Stimulated activated CD4-positive, alpha-beta T cell treated with anti-CD3 and anti-CD28 coated beads, TNF-alpha, amount 100 ng/mL, for 24 hours (primary cell): ENCODE measurements around the gene OSMR.

ENCODE experiments used
- DNase-seq, 3 experiments: peaks; one replicate each; pipeline ENCODE4 v3.0.0-alpha.2; 2020; ENCODE audit warnings: low read depth in 3 of 3

OSMR gene

GRCh38 chr5:38845526-38846378, at the start of gene OSMR:
TSS of gene OSMR (plus strand) at chr5:38846012. CDS start at chr5:38869045, 23,033 bp downstream.
- peak in 1 of 3 experiments; percentile 46 for DNase-seq

DNA sequence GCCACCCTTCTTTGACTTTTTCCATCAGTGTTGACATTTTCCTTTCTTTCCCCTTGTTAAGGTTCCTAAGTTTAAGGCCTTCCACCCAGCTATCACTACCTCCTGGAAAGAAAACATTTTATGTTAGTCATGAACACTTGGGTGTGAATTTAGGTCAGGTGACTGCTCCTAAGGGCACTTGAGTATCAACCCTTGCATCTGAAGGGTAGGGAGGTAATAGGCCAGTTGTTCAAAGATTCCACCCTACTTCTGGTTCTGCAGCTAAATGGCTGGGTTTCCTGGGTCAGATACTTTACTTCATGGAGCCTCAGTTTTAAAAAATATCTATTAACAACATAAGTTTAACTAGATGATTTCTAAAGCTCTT, 49.1 kb upstream of the OSMR start:
- DNase-seq: no peak

DNA sequence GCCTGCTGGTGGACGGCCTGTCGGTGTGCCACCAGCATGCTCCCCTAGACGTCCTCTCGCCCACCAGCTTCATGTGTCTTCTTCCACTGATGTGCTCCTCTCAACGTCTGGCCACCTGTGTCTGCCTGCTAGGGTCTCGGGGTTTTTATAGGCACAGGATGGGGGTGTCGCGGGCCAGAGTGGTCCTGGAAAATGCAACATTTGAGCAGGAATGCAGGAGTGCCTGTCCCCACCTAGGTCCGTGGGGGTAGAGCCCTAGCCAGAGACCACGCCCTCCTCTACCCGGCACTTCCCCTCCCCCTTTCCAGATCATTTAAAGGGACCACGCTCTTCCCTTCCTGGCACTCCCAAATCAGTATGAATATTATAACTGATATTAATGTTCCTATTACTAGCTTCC, 48.0 kb upstream of the OSMR start:
- no peak for DNase-seq

GRCh38 chr5:38799556-38800377, 46.0 kb upstream of the OSMR start:
- no peak for DNase-seq

DNA sequence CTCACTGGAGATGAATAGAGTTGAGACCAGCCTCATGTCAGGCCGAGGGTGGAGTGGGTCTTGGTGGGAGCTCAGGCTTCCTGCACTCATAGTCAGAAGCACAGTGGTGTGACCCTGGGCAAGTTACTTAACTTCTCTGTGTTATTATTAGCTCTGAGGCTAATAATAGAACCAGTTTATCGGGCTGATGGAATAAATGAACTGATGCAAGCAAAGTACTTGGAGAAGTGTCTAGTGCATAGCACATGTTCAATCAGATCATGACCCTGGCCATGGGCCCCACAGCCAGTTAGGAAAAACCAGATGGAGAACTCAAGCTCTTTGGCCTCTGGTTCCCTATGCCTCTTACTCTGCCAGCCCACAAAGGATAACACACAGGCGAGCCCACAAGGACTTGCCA, 45.3 kb upstream of the OSMR start:
- no peak for DNase-seq

DNA sequence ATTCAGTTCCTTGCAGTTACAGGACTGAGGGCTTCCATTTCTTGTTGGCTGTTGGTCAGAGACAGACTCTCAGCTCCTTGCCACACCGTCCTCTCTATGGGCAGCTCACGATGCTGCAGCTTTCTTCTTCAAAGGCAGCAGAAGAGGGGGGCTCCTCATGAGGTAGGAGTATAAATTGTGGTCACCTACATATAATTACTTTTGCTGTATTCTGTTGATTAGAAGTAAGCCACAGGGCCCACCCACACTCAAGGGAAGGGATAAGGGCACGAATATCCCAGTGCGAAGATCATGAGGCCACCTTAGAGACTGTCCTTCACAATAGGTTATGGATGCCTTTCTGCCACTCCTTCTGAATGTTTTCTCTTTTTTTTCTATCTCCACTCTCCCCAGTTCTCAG, 43.7 kb upstream of the OSMR start:
- no peak for DNase-seq

DNA sequence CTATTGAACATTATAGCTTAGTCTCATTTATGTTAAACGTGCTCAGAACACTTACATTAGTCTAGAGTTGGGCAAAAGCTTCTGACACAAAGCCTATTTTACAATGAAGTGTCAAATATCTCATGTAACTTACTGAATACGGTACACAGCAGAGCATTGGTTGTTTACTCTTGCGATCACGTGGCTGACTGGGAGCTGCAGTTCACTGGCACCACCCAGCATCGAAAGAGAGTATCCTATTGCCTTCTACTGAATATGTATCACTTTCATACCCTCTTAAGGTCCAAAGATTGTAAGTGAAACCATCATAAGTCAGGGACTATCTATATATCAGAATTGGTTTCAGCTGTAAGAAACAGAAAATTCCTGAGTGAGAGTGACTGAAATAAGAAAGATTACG, 42.6 kb upstream of the OSMR start:
- DNase-seq: no peak

- peak in 1 of 3 experiments; percentile 25 for DNase-seq
Observed at GRCh38 chr5:38806775-38807258, 39.0 kb upstream of the OSMR start.

- DNase-seq: no peak
Observed at GRCh38 chr5:38807570-38808483, 38.0 kb upstream of the OSMR start.

- DNase-seq: no peak
Observed at GRCh38 chr5:38808666-38809343, 37.0 kb upstream of the OSMR start.

- DNase-seq: peak; percentile 22 to 53 (median 29)
Observed at GRCh38 chr5:38809388-38810359, 36.1 kb upstream of the OSMR start.

DNA sequence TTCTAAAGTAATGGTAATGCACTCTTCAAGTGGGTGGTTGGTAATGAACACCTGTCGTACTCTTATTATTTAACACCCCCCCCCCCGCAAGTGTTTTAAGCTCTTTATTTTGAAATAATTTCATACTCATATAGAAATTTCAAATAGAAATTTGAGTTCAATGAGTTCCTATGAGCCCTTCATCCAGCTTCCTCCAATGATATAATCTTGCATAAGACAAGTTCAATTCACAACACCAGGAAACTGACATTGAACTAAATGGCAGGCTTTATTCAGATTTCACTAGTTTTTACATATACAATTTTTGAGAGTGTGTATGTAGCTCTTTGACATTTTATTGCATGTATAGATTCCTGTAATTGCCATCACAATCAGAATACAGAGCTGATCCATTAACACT, 30.9 kb upstream of the OSMR start:
- DNase-seq: no peak

DNA sequence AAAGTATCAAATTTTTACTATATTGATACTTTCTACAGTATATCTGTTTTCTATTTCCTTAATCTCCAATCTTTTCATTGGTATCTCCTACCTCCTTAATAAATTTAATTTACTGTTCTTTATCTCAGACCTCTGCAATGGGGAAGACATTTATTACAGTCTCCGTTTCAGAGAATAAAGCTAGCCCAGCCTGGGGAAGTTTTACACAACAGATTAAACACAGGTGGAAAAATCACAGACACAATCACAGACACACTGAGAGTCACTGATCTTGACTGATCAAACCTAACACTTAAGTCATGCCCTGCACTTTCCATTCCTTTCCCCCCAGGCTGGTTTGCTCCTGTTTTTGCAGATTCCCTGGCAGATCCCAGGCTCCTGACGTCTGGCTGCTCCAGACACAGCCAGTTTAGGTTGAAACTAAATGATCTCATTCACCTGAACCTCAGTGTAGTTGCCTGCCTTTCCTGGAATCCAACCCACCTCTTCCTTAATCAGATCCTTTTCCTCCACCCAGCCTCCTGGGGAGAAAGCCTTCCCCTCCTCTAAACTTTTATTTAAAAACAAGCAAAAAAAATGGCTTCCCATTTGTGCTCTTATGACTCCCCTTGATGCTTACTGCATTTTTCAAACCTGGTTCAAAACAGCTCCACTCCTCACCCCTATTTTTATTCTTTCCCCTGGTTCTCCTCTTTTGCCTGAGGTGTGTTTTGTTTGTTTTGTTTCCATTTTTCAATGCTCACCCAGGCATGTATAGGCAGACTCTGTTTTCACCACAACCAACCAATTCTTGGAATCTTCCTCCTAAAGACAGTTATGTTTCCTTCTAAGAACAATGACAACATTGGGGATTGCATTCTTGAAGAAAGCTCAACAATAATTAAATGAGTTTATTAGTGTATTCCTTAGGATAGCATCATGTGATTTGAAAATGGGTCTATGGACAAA, 29.5 kb upstream of the OSMR start:
- no peak for DNase-seq

- no peak for DNase-seq
Observed at GRCh38 chr5:38821679-38822078, 24.1 kb upstream of the OSMR start.

DNA sequence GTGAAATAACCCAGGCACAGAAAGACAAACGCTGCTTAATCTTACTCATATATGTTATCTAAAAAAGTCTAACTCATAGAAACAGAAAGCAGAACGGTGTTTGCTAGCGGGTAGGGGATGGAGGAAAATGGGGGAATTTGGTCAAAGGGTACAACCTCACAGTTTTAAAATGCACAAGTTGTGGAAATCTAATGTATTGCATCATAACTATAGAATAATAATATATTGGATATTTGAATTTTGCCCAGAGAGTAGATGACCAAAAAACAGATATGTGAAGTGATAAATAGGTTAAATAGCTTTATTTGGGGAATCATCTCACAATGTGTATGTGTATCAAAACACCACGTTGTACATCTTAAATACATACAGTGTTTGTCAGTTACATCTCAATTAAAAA, 22.3 kb upstream of the OSMR start:
- no peak for DNase-seq

- no peak for DNase-seq
Observed at GRCh38 chr5:38824821-38825220, 21.0 kb upstream of the OSMR start.

GRCh38 chr5:38825494-38825893, 20.3 kb upstream of the OSMR start:
- no peak for DNase-seq

- DNase-seq: no peak
Observed at GRCh38 chr5:38827525-38827924, 18.3 kb upstream of the OSMR start.

- DNase-seq: no peak
Observed at GRCh38 chr5:38830521-38831051, 15.2 kb upstream of the OSMR start.
